Skin of body (tissue), 2 donors: ENCODE measurements around the gene LHPP. TPM values are rescaled to one million over a fixed set of nuclear protein-coding genes. Genes with fewer than 3 reads are reported as not detected.

Experiments
- DNase-seq: peaks from one replicate; lab custom pipeline; 2025; lab: John Stamatoyannopoulos, UW
- total RNA-seq: library from RNA; depleted of rRNA; stranded (reverse); fragments of >200 nt; gene quantifications from one replicate; pipeline ENCODE4 v1.2.3, GENCODE V29; 2014

The LHPP gene
- total RNA-seq, 1 donor from 2014 or later = 7.7 TPM

DNA sequence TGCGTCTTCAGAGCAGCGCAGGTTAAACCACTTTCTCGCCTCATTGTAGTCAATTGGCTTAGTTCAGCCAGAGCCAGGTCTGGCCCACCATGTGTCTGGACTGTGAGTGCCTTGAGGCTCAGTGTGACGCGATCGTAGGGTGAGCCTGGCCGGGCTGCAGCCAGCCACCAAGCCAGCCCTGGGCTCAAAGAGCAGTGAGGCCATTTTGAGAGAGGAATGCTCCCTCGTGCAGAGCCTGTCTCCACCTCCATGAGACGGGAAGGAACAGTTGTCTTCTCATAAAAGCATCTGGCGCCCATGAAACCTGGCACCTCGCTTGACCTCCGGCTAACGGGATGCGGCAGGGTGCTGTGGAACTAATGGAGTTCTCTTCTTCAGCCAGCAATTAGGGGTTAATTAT, 34.5 kb downstream of the LHPP start:
- no peak for DNase-seq

DNA sequence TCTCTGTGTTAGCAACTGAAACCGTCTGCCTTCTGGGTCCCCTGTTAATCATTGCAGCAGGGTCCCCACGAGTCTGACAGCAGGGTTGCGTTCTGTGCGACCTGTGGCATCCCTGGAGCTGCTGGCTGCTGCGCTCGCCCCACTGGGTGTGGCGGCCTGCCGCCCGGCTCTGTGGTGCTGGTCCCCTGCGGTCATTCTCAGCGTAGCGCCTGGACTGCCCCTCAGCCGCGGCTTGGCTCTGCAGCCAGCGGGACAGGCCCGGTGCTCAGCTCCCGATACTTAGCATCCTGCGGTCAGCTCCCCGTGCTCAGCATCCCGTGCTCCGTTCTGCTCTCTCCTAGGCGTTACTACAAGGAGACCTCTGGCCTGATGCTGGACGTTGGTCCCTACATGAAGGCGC, 35.0 kb downstream of the LHPP start:
- DNase-seq = no peak

DNA sequence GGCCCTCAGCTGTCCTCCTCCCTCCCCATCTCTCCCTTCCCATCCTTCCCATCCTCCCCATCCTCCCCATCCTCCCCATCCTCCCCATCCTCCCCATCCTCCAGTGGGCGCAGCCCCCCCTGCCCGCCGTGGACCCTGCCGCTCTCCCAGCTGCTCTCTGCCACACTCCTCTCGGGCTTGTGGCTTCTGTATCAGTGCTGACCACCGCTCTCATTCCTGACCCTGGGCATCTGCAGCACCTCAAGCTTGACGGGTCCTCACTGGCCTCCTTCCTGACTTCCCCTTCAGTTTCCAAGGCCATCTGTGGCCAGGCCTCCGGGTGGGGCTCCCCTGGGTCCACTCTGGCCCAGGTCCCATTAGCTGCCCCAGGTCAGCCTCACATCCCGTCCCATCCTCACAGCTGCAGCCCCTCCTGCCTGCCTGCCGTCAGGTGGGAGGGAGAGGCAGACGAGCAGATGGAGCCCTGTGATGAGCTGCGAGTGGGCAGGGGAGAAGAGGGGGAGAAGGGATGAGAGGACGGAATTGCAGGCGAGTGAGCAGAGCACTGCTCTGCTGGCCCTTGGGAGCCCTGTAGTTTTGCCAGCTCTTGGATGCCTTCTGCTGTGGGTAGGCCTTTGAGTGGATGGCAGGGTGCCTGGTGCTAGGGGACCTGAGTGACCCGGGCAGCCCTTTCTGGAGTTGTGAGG, 35.7 kb downstream of the LHPP start:
- no peak for DNase-seq

DNA sequence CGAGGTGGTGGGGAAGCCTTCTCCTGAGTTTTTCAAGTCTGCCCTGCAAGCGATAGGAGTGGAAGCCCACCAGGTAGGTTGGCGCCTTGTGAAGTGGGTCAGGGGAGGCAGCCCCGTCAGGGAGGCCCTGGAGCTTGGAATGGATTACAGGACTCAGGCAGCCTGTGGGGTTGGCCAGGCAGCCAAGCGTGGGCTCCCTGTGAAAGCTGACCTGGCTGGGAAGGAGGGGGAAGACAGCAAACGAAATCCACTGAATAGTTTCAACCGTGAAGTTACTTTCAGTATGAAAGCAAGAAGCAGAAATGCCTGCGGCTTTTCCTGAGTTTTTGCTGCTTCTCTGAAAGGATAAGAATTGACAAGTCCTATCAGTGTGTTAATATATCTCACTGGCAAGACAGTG, 36.4 kb downstream of the LHPP start:
- no peak for DNase-seq

DNA sequence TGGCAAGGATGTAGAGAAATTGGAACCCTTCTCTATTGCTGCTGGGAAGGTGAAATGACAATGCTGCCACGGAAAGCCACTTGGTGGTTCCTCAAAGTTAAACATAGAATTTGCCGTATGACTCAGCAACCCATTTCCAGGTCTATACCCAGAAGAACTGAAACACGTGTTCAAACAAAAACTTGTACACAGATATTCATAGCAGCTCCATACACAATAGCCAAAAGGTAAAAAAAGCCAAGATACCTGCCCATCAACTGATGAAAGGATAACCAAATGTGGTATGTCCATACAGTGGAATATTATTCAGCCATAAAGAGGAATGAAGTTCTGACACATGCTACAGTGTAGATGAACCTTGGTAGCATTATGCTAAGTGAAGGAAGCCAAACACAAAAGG, 39.1 kb downstream of the LHPP start:
- DNase-seq = no peak

DNA sequence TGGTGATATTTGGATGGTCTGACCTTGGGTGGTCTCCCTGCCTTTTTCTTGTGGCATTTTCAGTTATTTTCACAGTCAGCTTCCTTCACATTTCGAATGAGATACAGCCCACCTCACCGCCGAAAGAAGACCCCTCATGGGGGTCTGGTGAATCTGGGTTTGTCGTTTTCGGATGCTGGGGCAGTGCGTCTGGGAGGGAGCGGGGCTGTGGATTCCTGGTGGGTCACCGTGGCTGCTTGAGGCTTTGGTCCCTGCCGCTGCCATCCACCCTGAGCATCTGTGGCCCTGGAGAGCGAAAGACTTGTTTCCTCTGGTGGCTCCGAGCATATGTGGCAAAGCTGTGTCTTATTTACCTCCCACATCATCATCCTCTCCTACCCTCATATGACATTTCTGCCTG, 43.1 kb downstream of the LHPP start:
- no peak for DNase-seq

DNA sequence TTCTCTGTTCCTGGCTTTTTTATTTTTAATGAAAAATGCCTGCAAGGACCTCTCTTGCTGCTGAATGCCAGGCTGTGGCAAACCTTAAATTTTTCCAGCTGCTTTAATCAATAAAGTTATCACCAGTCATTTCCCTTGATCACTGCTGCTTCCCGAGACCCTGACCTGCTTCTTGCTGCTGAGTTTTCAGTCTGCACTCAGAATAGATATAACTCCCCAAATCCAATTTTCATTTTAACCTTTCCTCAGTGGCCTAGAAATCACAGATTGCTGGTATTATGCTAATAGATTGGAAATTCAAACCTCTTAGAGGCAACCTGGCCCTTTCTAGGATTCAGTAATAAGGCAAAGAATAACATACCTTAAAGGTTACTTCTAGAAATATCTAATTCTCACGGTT, 43.7 kb downstream of the LHPP start:
- DNase-seq = no peak

DNA sequence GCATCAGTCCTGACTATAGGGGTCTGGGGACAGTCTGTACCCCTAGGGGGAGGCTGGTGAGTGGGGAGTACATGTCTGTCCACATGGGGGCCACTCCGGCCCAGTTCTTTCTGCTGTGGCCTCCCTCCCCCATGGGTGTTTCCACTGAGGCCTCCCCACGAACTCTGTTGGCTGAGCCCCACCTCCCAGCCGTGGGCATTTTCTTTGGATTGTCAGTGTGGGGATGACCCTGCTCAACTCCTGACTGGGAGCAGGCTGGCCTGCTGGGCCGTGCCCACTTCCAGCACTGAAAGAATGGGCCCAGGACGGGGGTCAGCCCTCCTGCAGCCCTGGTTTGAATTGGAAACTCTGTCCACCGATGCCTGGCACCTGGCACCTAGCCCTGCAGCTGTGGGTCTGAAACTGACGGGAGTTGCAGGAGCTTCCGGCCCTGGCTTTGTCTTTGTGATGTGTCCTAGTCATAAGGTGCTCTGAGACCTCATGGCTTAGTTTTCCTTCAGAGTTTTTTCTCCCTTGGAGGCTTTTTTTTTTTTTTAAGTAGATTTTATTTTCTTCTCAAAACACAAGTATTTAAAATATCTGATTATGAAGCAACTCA, 46.5 kb downstream of the LHPP start:
- DNase-seq = no peak

DNA sequence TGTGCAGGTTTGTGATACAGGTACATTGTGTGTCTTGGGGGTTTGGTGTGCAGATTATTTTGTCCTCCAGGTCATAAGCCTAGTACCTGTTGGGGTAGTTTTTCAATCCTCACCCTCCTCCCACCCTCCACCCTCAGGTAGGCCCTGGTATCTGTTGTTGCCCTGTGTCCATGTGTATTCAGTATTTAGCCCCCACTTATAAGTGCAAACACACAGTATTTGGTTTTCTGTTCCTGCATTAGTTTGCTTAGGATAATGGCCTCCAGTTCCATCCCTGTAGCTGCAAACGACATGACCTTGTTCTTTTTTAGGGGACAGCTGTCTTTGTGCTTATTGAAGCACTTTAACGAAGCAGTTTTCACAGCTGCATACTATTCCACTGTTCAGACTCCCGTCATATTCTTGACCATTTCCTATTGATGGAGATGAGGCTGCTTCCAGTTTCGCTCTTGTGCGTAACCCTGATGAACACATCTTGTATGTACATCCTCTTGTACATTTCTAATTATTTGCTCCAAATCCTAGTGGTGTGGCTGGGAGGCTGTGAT, 47.4 kb downstream of the LHPP start:
- DNase-seq = no peak

DNA sequence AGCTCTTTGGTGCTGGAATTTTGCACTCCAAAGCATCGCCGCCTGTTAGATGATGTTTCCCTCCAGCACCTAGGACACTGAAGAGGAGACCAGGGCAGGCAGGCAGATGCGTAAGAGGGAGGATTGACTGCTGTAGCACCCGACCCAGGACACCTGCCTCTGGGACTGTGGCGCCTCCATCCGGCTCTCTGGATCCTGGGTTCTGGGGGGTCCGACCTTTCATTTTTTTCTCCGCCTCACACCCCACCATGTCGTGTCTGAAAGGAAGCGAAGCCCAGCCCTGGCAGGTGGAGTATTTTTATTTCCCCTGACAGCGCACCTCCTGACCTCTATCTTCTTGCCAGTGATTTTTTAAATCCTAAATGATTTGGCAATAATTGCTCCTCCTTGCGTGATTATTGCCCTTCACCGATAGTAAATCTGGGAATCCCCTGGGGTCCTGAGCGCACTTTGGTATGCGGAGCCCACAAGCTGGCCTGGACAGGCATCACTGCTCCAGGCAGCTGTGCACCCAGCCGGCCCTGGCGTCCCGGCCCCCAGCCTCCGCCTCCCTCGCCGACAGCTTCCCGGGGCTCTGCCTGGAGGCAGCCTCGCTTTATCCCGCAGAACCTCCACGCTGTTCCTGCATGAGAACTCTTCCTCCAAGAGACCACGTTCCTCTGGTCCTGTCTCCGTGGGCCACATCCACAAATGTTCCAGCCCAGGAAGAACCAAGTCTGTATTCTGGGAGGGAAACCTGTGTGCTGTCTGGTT, 48.4 kb downstream of the LHPP start:
- DNase-seq = no peak

DNA sequence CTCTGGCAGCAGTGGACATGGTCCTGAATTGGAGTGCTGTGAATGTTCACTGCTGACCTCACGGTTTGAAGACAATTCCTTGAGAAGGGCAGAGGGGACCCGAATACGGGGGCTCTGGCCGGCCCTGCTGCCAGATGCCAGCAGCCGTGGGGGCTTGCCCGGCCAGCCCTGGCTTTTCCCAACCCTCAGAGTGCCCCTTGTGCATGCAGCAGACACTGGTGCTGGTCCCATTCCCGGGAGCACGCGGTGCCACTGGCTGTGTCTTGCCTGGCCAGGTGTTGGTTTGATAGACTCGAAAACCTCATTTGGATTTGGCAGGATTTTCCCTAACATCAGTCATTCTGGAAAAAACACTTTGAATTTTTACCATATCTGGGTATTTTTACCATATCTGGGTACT, 49.1 kb downstream of the LHPP start:
- no peak for DNase-seq

DNA sequence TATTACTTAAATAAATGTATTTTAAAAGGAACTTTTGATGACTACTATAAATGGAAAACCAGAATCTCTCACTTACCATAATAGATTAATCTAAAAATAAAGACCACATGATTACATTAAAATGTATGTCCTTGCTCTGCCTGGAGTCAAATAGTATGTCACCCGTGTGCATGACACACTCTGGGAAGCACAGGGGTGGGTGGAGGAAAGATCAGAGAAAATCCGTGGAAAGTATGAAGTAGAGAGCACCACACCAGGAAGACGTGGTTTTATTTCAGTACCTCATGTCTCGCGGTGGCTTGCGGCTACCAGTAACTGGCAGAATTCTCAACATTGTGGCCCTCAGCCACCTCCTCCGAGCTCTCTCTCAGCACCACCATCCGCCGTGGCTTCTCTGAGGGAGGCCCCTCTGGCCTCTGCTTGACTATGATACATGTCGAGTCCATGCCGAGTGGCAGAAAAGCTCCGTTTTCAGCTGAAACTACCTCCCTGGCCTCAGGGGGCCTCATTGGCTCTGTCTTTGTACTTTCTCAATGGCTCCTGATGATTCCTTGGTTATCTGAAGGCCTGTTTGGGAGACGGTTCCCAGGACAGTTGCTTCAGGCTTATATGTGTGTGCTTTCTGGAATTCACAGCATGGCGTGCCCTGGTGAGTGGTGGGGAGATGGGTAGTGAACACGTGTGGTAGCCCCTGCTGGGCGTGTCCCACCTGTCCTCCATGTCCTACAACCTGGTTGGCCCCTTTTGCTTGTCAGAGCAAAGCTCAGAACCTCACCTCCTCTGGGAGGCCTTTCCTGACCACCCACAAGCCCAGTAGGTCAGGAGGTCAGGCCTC, 49.8 kb downstream of the LHPP start:
- no peak for DNase-seq

DNA sequence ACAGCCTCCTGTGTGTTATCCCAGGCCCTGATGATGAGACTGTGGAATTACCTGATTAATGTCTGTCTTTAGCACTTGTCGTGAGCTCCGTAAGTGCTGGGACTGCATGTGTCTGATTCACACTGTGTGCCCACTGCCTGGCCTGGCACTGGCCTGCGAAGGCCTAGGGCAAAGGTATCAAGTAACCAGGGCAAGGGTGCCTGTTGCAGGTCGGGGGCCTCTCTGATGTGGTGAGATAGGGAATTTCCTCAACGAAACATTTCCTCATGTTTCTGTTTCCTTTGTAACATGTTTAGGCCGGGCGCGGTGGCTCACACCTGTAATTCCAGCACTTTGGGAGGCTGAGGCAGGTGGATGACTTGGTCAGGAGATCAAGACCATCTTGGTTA, 50.4 kb downstream of the LHPP start:
- no peak for DNase-seq

DNA sequence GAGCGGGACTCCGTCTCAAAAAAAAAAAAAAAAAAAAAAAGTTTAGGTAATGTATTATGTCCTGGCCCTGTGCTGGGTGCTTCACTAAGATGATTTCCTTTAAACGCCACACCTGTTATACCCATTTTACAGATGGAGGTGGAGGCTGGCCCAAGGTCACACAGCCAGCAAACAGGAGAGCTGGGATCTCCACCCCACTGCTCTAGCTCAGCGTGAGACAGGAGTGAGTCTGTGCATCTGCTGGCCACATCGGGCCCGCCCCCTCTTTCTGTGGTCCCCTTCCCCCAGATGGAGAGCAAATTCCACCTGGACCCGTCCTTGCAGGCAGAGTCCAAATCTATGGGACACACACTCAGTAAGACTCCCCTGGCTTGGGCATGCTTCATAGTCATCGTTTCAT, 51.0 kb downstream of the LHPP start:
- no peak for DNase-seq

DNA sequence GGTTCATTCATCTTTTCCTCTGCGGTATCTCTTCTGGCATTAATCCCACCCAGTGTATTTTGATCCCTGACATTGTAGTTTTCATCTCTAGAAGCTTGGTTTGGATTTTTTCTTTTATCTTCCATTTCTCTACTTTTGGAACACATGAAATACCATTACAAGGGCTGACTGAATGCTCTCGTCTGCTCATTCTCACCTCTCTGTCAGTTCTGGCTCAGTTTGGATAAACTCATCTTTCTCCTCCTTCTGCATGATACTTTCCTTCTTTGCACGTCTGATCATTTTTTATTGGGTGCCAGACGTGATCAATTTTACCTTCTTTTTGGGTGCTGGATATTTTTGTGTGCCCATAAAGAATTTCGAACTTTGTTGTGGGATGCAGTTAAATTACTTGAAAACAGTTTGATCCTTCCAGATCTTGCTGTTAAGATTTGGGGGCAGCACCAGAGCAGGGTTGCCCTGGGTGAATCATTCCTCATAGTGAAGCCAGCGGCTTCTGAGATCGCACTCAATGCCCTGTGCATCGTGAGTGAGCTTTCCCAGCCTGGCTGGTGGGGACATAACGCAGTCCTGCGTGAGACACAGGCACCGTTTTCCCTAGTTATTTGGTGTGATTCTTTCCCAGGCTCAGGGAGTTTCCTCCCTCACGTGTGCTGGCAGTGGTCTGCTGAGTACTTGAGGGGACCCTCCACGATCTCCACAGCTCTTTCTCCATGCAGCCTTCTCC, 53.8 kb downstream of the LHPP start:
- DNase-seq = no peak

DNA sequence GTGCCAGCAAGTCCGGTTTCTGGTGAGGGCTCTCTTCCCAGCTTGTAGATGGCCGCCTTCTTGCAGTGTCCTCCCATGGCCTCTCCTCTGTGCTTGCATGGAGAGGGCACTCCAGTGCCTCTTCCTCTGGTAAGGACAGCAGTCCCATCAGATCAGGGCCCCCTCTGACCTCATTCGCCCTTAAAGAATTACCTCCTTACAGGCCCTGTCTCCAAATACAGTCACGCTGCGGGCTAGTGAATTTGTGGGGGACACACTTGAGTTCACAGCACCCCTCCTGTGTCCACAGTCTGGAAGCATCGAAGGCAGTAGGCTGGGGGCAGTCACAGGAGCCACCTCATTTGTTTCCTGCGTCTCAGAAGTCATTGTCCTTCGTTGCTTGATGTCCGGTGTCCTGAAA, 54.6 kb downstream of the LHPP start:
- no peak for DNase-seq

DNA sequence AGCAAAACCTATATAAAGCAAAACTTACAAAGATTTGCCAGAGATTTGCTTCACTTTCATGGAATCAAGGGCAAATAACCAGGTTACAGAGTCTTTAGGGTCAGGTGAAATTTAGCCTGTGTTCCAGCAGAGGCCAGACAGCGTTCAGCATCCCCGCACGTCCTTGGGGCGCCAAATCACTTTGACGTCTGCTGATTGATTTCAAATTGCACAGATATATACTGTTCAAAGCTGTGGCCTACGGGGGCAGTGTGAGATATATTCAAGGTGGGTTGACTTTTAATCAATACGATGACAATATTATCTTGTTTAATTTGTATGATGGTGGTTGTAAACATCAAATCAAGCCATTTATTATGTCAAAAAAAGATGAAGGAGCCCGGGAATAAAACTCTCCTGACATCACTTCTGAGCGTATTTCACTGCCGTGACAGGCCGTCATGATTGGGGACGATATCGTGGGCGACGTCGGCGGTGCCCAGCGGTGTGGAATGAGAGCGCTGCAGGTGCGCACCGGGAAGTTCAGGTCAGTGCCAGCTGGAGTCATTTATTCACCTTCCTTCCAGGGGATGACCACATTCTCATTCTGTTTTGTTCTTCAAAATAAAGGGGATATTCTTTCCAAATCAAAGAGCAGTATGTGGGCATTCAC, 55.2 kb downstream of the LHPP start:
- DNase-seq = no peak

DNA sequence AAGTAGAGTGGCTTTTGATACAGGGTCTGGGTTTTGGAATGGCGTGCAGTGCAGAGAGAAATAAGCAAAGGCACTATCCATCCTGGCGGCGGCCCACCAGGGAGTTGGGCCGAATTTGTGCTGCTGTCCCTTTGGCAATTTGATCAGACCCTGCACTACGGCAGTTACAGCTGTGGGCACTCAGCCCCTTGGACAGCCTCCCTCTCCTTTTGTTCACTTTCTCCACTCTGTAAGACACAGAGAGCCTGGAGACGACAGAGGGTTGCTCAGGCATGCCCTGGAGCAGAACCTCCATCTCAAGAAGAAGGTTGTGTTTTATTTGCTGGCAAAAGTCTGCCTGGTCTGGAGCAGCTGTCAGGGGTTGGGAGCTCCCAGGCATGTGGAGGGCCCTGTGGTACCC, 55.8 kb downstream of the LHPP start:
- no peak for DNase-seq

DNA sequence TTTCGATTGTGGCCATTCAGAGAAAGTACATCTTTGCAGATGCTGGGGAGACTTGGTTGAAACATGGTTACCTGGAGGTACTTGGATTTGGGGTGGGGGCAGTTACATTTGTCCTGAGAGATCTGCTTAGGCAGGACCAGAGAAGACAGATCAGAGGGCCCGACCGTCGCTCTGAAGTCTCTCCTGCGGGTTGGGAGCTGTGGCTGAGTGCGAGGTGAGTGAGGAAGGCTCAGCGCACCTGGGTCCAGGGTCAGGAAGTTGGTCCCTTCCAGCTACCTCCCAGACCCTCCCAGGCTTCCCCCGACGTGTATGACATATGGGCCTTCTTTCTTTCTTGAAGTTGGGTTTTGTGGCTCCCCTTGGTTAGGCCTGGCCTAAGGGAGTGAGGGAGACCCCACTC, 56.3 kb downstream of the LHPP start:
- no peak for DNase-seq

DNA sequence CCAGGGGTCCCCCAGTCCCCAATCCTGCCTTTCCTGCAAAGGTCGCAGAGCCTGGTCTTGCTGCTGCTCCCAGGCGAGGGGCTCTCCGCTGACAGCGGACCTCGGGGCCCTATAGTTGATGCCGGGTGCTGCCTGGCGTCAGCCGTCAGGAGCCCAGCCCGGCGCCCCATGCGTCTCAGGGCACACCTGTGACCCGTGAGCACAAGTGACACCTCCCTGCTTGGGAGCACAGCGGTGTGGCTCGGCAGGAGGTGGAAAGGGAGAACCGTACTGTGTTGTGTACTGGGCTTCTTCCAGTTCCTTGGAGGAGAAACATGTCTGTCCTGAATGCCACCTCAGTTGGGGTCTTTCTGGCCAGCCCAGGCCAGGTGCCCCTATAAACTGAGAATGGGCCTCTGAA, 56.7 kb downstream of the LHPP start:
- no peak for DNase-seq
